Articular chondrocyte of knee joint (primary cell): Measurements from ENCODE around the gene NUP153. TPM values are rescaled to one million over a fixed set of nuclear protein-coding genes. Genes with fewer than 3 reads are reported as not detected.

Source experiments
- small RNA-seq: library from RNA; depleted of rRNA; stranded (forward); fragments of <200 nt; gene quantifications from one replicate; pipeline ENCODE3, GENCODE V24; 2012
- total RNA-seq: library from RNA; depleted of rRNA; stranded (reverse); fragments of >200 nt; gene quantifications from 2 replicates; pipeline ENCODE4 v1.2.3, GENCODE V29; 2012

NUP153 gene
- 41.6 and 43.7 TPM in 2 replicates for total RNA-seq

DNA sequence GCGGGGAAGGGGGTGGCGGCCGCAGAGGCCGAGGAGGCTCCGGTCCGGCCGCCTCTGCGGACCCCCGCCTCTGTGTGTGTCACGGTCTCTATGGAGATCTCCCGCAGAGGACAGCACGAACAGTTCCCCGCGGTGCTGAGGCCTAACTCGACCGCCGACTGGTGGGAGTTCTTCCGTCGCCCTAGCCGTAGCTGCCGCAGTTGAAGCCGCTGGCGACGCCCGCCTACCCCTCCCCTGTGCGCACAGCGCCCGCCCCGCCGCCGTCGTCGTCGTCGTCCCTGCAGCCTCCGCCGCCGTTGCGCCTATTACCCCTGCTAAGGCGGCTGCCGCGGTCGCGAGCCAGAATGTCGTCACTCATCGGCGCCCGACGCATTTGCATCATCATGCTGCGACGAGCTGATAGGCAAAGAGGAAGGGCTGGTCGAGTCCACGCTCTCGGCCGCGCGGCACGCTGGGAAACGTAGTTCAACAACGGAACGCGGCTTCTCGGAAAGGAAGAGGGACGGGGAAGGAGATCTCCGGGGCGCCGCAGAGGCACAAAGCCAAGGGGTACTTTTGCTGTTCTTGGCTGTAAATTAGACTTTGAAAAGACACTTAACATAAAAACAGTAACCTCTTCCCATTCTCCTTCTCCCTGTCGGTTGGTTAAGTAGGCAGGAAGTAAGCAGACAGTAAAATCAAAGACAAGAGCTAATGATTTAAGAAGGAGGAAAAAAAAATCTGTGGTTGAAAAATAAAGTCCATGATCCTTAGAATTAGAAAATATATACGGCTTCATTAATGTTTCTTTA is at the start of gene NUP153:
TSS of gene NUP153 (minus strand) at position 346 of the 791 bp plus-strand sequence. CDS start 538 bp downstream, outside the sequence.

DNA sequence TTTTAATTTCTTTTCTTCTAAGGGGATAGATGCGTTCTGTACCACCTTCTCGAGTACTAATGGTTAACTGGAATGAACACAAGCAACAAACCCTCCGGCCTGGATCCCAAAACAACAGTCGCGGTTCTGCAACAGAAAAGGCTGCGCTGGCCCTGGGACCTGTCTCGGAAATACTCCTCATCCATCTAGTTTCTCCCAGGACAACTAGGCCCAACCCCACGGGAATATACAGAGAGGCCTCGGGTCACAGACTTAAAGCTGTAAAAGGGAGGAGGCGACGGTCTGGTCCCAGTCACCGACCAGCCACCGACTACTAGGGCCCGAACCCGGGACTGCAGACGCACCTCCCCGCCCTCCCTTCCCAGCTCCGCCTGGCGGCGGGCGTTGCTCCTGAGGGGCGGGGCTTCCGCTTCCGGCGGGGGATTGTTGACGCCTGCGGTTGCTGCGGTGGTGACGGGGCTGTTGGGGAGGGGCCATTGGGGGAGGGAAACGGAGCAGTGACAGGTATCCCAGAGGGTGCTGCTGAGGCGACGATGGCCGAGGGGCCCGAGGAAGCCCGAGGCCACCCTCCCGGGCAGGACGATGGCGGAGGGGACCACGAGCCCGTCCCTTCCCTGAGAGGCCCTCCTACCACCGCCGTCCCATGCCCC is 106.7 kb downstream of the NUP153 start, which contains the start of gene FAM8A1:
TSS of gene FAM8A1 (plus strand) at position 426 of the 650 bp plus-strand sequence. CDS start at position 534, 108 bp downstream.

Small RNAs within 50 kb of the gene (small RNA-seq; reads per million reads assigned to genes)
- gene RF00019 (not detected), gene RNA5SP204 (0.99 reads per million, percentile 42 among the genes with 10 or more reads in this experiment), gene RNU6-190P (not detected), gene SUMO2P13 (not detected)

Other genes starting within 250 kb of the NUP153 start
- gene FAM8A1, start 106.6 kb downstream of the NUP153 start, total RNA-seq, result 43.7 and 50.0 TPM in 2 replicates